B cell (primary cell): ENCODE results near the gene SLC35F2.

ENCODE experiments used
- CTCF ChIP-seq: fragments of 200-600 bp; IDR thresholded peaks from one replicate; pipeline ENCODE4 v1.8.0; 2022; ENCODE audit warnings: antibody characterized with exemption, mild to moderate bottlenecking
- EZH2 ChIP-seq: IDR thresholded peaks from 2 replicates; pipeline ENCODE4 v1.6.1; 2012; ENCODE audit warnings: borderline replicate concordance, low read depth, mild to moderate bottlenecking, moderate library complexity, low read length; ENCODE audit not compliant: insufficient read depth, poor library complexity, severe bottlenecking

- TF ChIP-seq CTCF (no peak), EZH2 (no peak)
Measured at GRCh38 chr11:107747622-107748021, 111.0 kb downstream of the SLC35F2 start.
